Heart left ventricle (tissue), 16 donors: ENCODE results near the gene GALNT13. TPM values are rescaled to one million over a fixed set of nuclear protein-coding genes. Genes with fewer than 3 reads are reported as not detected.

ENCODE experiments used
- ATAC-seq, 4 donors: fragments of 200-7000 bp; cut with Tn5 transposase; one replicate each; pipeline ENCODE4 v1.9.1; 2020 to 2022; ENCODE audit warnings: moderate library complexity in 4 of 4, mild to moderate bottlenecking in 3 of 4, moderate number of reproducible peaks in 1 of 4
- DNase-seq, 5 donors: peaks; one replicate each; pipeline ENCODE4 v3.0.0-alpha.2; 2020
- H3K27ac ChIP-seq, 12 donors: fragments of 200-600 bp; sonication (generic) in 4 of 12; one replicate each; pipeline versions ENCODE4 v1.5.0 to v1.8.0; 2016 to 2022; ENCODE audit warnings: mild to moderate bottlenecking in 2 of 12
- H3K27me3 ChIP-seq, 9 donors: fragments of 200-600 bp; sonication (generic) in 2 of 9; one replicate each; pipeline versions ENCODE4 v1.5.1 to v1.8.0; 2016 to 2022; ENCODE audit warnings: mild to moderate bottlenecking in 3 of 9
- H3K36me3 ChIP-seq, 9 donors: fragments of 200-600 bp; sonication (generic) in 2 of 9; one replicate each; pipeline versions ENCODE4 v1.5.0 to v1.8.0; 2018 to 2022; ENCODE audit warnings: mild to moderate bottlenecking in 2 of 9
- H3K4me1 ChIP-seq, 12 donors: fragments of 200-600 bp; sonication (generic) in 4 of 12; one replicate each; pipeline versions ENCODE4 v1.5.0 to v1.8.0; 2016 to 2022; ENCODE audit warnings: mild to moderate bottlenecking in 3 of 12
- H3K4me3 ChIP-seq, 12 donors: fragments of 200-600 bp; sonication (generic) in 4 of 12; one replicate each; pipeline versions ENCODE4 v1.5.0 to v1.8.0; 2017 to 2022; ENCODE audit warnings: mild to moderate bottlenecking in 9 of 12, moderate library complexity in 4 of 12
- H3K9me3 ChIP-seq, 12 donors: fragments of 200-600 bp; sonication (generic) in 4 of 12; one replicate each; pipeline versions ENCODE4 v1.5.0 to v1.8.0; 2016 to 2022; ENCODE audit warnings: mild to moderate bottlenecking in 1 of 12
- CTCF ChIP-seq, 12 donors: fragments of 200-600 bp; sonication (generic) in 4 of 12; IDR thresholded peaks; one replicate each; pipeline versions ENCODE4 v1.5.0 to v1.8.0; 2018 to 2022; ENCODE audit warnings: antibody characterized with exemption in 12 of 12, mild to moderate bottlenecking in 5 of 12
- POLR2A ChIP-seq, 2 donors: fragments of 450-650 bp; IDR thresholded peaks; one replicate each; pipeline ENCODE4 v1.6.1; 2017; ENCODE audit warnings: antibody characterized with exemption in 2 of 2, mild to moderate bottlenecking in 2 of 2, moderate library complexity in 2 of 2
- WGBS, 4 donors: extraction: QIAGEN DNeasy Blood & Tissue Kit in 2 of 4; methylation state at CpG; one replicate each; pipeline versions ENCODE4 v1.1.5 to v1.1.7; 2013 to 2018; 5-methylcytosine and 5-hydroxymethylcytosine counted together
- intact Hi-C, 10 donors: fragments of 100-400 bp; cut with DNase I; formaldehyde crosslinking; loops; one replicate each; pipeline versions ENCODE4 v1.11.1 to v1.14.2; 2022
- polyA plus RNA-seq, 2 donors: library from polyadenylated mRNA; stranded (reverse); fragments of 200-250 nt; gene quantifications; one replicate each; pipeline ENCODE4 v1.2.3, GENCODE V29; 2013
- total RNA-seq, 9 donors: library from RNA; depleted of rRNA in 2 of 9; stranded (reverse); fragments of >200 nt in 2 of 9; fragmentation: NEBNext Ultra II Directional in 3 of 9; extraction: Animal tissue kit (Norgen Biotek cat#: 25700) in 3 of 9; gene quantifications; one replicate each; pipeline versions ENCODE4 v1.1.0 to v1.2.4, GENCODE V29; 2016 to 2023
- donor health status: ischemic (EF 13 %, LVEDD 7.1; RV severe dilation, severe dysfunction).
- donor health status: healthy with polysubstance abuse.
- donor health status: DM: no; HTN: yes; CAD: no.
- donor health status: DM: no; HTN: no; CAD: no.
- donor health status: ischemic (EF 25% LVEDD 6.9; RV normal size, moderate dysfunction).
- donor health status: ischemic (EF 25% LVEDD 5.7; RV mildly dilated, moderate dysfunction).
- donor health status: healthy.
- donor health status: DM: yes; HTN: yes; CAD: no.
- donor health status: ischemic (EF 35%, LVEDD 5.7; RV mildly dilated, moderate dysfunction).
- donor health status: nonischemic (EF 11% LVEDD 7.7; RV severe dilation, severe dysfunction).
- donor health status: DM: yes; HTN: yes; CAD: no.
- donor health status: PGD.
- donor health status: ischemic (EF 29% LVEDD 5.4; RV normal size, mild dysfunction).
- donor health status: nonischemic (EF 23%, LVEDD 6.1; RV moderate dilation, normal function).

Gene GALNT13
- total and polyA plus RNA-seq, 11 donors: 0.11 to 1.5 (median 0.22) TPM; not detected in 3

GRCh38 chr2:153912798-153913396, 41.2 kb downstream of the GALNT13 start:
- ATAC-seq: no peak
- 72 to 82% (median 73%) methylated on average over 3 of the region's 3 CpGs for WGBS, 4 donors
- intact Hi-C loops: no loop called here
- Histone ChIP-seq H3K9me3 (peaks cover 0 to 37% (median 6%) of the 10 kb centered on the region in 12 donors), H3K4me3 (no peak overlapping the region), H3K27ac (no peak overlapping the region), H3K36me3 (no peaks in the 10 kb centered on the region), H3K4me1 (no peaks in the 10 kb centered on the region), H3K27me3 (no peaks in the 10 kb centered on the region)
- TF ChIP-seq CTCF (IDR thresholded peaks at IDR 0.05) (no peak), POLR2A (IDR thresholded peaks at IDR 0.05) (no peak)
- DNase-seq: no peak

GRCh38 chr2:153917570-153917969, 45.8 kb downstream of the GALNT13 start:
- no peaks in the 10 kb centered on the region for H3K4me1 ChIP-seq
- H3K4me3 ChIP-seq: no peak overlapping the region
- no peaks in the 10 kb centered on the region for H3K27me3 ChIP-seq
- TF ChIP-seq CTCF (IDR thresholded peaks at IDR 0.05): no peak
- TF ChIP-seq POLR2A (IDR thresholded peaks at IDR 0.05): no peak
- intact Hi-C loops: no loop called here
- DNase-seq (no peak), ATAC-seq (no peak)
- H3K27ac ChIP-seq: no peak overlapping the region
- H3K36me3 ChIP-seq: no peaks in the 10 kb centered on the region
- H3K9me3 ChIP-seq: peaks cover 0 to 5% (median 0%) of the 10 kb centered on the region in 12 donors

DNA sequence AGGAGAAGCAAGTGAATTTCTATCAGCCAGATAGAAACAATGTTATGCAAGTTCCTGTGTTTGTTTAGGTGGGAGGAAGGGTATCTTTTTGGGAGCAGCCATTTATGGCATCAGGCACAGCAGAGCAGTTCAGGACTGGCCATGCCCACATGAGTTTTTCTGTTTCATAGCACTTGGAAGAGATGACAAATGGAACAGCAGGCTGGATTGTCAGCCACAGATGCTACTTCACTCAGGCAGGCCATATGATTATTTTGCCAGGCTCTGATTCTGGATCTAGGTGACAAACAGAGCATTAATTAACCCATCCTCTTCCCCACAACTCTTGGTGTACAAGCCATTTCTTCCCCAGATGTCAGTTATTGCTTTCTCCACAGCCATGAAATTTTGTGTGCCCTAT, 63.8 kb downstream of the GALNT13 start:
- H3K27me3 ChIP-seq: no peaks in the 10 kb centered on the region
- no peaks in the 10 kb centered on the region for H3K4me1 ChIP-seq
- no peak overlapping the region for H3K4me3 ChIP-seq
- peaks cover 0 to 2% (median 0%) of the 10 kb centered on the region in 12 donors for H3K9me3 ChIP-seq
- intact Hi-C loops: no loop called here
- DNase-seq: no peak
- no peak overlapping the region for H3K27ac ChIP-seq
- ATAC-seq: no peak
- no peak for TF ChIP-seq CTCF (IDR thresholded peaks at IDR 0.05)
- no peak for TF ChIP-seq POLR2A (IDR thresholded peaks at IDR 0.05)
- no peaks in the 10 kb centered on the region for H3K36me3 ChIP-seq

DNA sequence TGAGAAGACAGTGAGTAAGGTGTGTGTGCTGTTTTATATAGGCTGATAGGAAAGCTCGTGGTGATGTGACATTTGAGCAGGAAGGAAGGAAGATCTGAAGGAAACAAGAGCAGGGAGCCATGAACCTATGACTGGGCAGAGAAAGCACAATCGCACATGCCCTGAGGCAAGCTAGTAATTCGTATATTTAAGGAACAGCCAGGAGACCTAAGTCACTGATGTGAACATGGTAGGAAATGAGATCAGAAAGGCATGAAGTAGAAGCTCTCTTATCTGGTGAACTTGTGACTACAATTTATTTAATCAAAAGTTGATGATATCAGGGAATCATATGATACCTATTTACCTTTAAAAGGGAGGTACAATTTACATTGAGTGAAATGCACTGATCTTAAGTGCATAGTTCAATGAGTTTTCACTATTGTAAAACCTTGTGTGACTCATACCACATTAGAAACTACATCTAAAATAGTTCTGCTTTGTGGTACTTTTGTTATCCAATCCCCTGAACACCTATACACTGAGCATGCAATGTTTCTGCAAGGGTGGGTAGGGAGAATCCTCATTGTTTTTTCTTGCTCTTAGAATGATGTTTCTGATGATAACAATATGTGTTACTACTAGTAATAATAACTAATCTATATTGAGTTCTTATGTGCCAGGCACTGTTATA, 67.5 kb downstream of the GALNT13 start:
- ATAC-seq (no peak), DNase-seq (no peak)
- no peak overlapping the region for H3K4me3 ChIP-seq
- H3K4me1 ChIP-seq: no peaks in the 10 kb centered on the region
- 55 to 65% (median 60%) methylated on average over 3 of the region's 3 CpGs for WGBS, 4 donors
- no peaks in the 10 kb centered on the region for H3K27me3 ChIP-seq
- no peaks in the 10 kb centered on the region for H3K9me3 ChIP-seq
- intact Hi-C loops: no loop called here
- no peak overlapping the region for H3K27ac ChIP-seq
- H3K36me3 ChIP-seq: no peaks in the 10 kb centered on the region
- TF ChIP-seq POLR2A (IDR thresholded peaks at IDR 0.05) (no peak), CTCF (IDR thresholded peaks at IDR 0.05) (no peak)
